NT2/D1 (cell line): ENCODE data around the gene C12orf75.

Experiments used
- YY1 ChIP-seq: IDR thresholded peaks from 2 replicates; pipeline ENCODE4 v1.6.1; 2011; ENCODE audit not compliant: insufficient read length, insufficient read depth
- ZNF274 ChIP-seq: IDR thresholded peaks from 2 replicates; pipeline ENCODE4 v1.6.1; 2011; ENCODE audit warnings: mild to moderate bottlenecking, low read depth, low read length

DNA sequence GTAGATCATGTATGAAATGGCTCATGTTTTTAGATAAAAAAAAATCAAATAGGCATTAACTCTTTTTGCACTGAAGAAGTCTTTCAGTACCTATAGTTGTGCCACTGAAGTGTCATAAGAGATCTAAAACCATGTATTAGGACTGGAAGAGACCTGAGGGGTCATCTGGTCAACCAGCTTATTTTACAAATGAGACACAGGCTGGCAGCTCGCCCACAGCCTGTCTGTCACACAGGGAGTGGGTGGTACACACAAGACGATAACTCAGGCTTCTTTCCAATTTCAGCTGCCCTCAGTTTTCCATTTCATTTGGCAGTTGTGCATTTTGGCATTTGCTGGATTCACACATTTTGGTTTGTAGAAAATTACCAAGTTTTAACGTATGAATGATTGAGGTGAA, 34.7 kb downstream of the C12orf75 start:
- TF ChIP-seq ZNF274 (no peak), YY1 (no peak)
